Activated CD4-positive, CD25-positive, alpha-beta regulatory T cell treated with anti-CD3 and anti-CD28 coated beads, Interleukin-2, amount 50 U/mL, for 72 hours (primary cell): ENCODE measurements around the gene ERVH48-1.
"Not testable (repeated sequence)": the region's sequence is repeated elsewhere in the genome, so short reads cannot be mapped to it uniquely, and the experiment has no call there.

Source experiments
- DNase-seq: peaks from one replicate; pipeline ENCODE4 v3.0.0; 2021

The ERVH48-1 gene

DNA sequence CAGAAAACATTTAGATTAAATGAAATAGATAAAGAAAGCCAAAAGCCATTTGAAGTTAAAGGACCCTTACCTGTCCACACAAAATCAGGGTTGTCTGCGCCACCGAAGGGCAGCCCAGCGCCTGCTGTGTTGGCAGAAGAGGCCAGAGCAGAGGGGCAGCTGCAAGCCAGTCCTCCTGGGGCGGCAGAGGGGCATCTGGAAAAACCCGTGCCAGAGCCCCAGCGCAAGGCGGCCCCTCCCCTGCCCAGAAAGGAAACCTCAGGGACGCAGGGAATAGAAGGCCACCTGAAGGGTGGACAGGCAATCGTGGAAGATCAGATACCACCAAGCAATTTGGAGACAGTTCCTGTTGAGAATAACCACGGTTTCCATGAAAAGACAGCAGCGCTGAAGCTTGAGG, 21.6 kb downstream of the ERVH48-1 start:
- DNase-seq = no peak

GRCh38 chr21:42900446-42900845, 25.0 kb downstream of the ERVH48-1 start:
- DNase-seq = no peak

GRCh38 chr21:42892931-42893755, 32.3 kb downstream of the ERVH48-1 start, which contains the start of gene NDUFV3:
TSS of gene NDUFV3 (plus strand) at chr21:42893309. CDS start at chr21:42893334, 25 bp downstream.
- peak; percentile 99 for DNase-seq

DNA sequence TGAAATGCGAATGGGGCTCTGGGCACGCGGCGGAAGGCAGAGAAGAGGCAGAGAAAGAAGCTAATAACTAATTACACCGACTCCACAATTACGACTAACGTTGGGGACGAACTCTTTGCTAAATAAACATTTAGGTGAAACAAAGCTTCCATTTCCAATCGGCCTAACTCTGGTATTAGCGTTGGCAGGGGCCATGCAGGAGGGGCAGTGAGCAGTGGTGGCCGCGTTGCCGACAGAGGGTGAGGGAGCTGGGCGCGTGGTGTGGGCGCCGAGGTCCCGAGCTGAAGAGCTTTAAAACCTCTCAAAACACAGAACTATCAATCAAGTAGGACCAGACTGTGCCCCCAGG, 32.9 kb downstream of the ERVH48-1 start:
- DNase-seq = no peak

GRCh38 chr21:42887326-42887725, 38.1 kb downstream of the ERVH48-1 start:
- no peak for DNase-seq

DNA sequence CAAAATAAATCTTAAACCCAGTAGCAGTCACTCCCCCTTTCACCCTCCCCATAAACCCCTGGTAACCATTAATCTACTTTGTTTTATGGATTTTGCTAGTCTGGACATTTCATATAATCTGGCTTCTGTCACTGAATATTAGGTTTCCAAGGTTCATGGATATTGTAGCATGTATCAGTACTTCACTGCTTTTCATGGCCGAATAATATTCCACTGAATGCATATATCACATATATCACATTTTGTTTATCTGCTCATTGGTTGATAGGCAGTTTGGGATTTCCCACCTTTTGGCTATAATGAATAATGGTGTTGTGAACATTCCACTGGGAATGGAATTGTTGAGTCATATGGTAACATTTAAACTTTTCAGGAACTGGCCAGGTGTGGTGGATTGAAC, 41.5 kb downstream of the ERVH48-1 start:
- no peak for DNase-seq

DNA sequence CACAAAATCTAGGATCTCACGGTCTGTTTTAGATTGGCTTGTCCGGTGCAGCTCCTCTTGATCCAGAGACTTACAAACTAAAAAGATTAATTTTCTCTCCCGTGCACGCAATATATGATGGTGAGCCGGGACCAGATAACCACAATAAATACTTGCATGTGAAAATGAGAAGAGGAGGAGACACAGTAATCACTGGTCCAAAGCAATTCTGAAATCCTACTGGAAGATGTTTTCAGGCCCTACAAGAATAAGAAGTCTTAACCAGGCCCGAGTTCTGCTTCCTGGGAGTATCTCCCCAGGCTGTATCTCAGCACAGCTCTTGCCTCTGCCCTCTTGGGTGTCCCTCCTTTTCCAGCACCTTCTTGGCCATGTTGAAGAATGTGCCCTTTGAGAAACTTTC, 45.1 kb downstream of the ERVH48-1 start:
- no peak for DNase-seq

GRCh38 chr21:42878993-42879787, 46.2 kb downstream of the ERVH48-1 start, which contains the start of gene WDR4:
TSS of gene WDR4 (minus strand) at chr21:42879539. CDS start at chr21:42879495, 44 bp downstream.
- peak; percentile 98 for DNase-seq

DNA sequence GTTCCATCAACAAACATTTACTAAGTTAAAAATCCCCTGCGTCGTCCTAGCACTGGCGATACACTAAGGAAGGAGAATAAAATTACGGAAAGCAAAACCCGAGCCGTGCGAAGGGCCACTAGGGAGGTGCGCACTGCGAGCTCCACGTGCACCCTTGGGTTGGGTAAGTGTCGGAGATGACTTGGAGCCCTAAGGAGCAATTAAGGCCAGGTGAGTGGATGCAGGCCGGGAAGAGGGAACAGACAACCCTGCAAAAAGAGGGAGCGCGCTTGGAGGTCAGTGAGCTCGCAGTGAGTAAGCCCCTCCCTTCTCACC, 46.8 kb downstream of the ERVH48-1 start:
- no peak for DNase-seq

GRCh38 chr21:42875811-42876210, 49.6 kb downstream of the ERVH48-1 start:
- DNase-seq = not testable (repeated sequence)

- no peak for DNase-seq
Measured at GRCh38 chr21:42873096-42873495, 52.3 kb downstream of the ERVH48-1 start.

- no peak for DNase-seq
Measured at GRCh38 chr21:42868196-42868595, 57.2 kb downstream of the ERVH48-1 start.
